Measurements from ENCODE around the gene FADS1. TPM values are rescaled to one million over a fixed set of nuclear protein-coding genes. Genes with fewer than 3 reads are reported as not detected.

Gene FADS1
- total and polyA plus RNA-seq, 2 of the 13 experiments (the other 11 are each of a cell fraction or from before 2014, with no cell fraction given), result 91.8 to 108 TPM

- TF ChIP-seq SOX6 (IDR thresholded peaks at IDR 0.05) (no peak), SOX6 (CRISPR knock-in tag; IDR thresholded peaks at IDR 0.05) (no peak; the same call in 1 of the 2 replicates), EHMT2 (IDR thresholded peaks at IDR 0.05; ENCODE audit: borderline replicate concordance, low read depth, low read length) (no peak), ZFP82 (CRISPR knock-in tag; IDR thresholded peaks at IDR 0.05; ENCODE audit: borderline replicate concordance) (no peak), ELF3 (CRISPR knock-in tag; IDR thresholded peaks at IDR 0.05) (no peak), SP2 (CRISPR knock-in tag; IDR thresholded peaks at IDR 0.05) (no peak), FOXM1 (CRISPR knock-in tag; IDR thresholded peaks at IDR 0.05) (no peak), FOXK1 (CRISPR knock-in tag; IDR thresholded peaks at IDR 0.05; ENCODE audit: borderline replicate concordance, low read depth) (no peak), ZNF644 (CRISPR knock-in tag; IDR thresholded peaks at IDR 0.05; ENCODE audit: low read depth) (no peak), SMC3 (IDR thresholded peaks at IDR 0.05; ENCODE audit: low read length) (no peak), ZNF280B (CRISPR knock-in tag; IDR thresholded peaks at IDR 0.05; ENCODE audit: borderline replicate concordance) (peak; percentile 84), ZNF362 (CRISPR knock-in tag; IDR thresholded peaks at IDR 0.05; ENCODE audit: borderline replicate concordance) (no peak), ZNF496 (CRISPR knock-in tag; IDR thresholded peaks at IDR 0.05; ENCODE audit: insufficient replicate concordance) (no peak), ZBTB43 (CRISPR knock-in tag; conservative IDR thresholded peaks at IDR 0.05) (no peak), ZNF678 (CRISPR knock-in tag; IDR thresholded peaks at IDR 0.05) (no peak), KLF11 (CRISPR knock-in tag; IDR thresholded peaks at IDR 0.05) (no peak), ZNF891 (CRISPR knock-in tag; IDR thresholded peaks at IDR 0.05) (0 out of 2 replicates have a peak, but pooled peaks have one; percentile 90), ZSCAN29 (CRISPR knock-in tag; conservative IDR thresholded peaks at IDR 0.05) (no peak), SKI (IDR thresholded peaks at IDR 0.05; ENCODE audit: partially characterized antibody) (no peak), EED (CRISPR knock-in tag; IDR thresholded peaks at IDR 0.05) (0 out of 2 replicates have a peak, but pooled peaks have one; percentile 73), ZNF441 (CRISPR knock-in tag; IDR thresholded peaks at IDR 0.05; ENCODE audit: borderline replicate concordance) (no peak), ZNF878 (CRISPR knock-in tag; IDR thresholded peaks at IDR 0.05) (no peak), AGO1 (IDR thresholded peaks at IDR 0.05; ENCODE audit: low read depth, low read length, poor library complexity, severe bottlenecking) (no peak)
- TF ChIP-seq, protein P1, sequence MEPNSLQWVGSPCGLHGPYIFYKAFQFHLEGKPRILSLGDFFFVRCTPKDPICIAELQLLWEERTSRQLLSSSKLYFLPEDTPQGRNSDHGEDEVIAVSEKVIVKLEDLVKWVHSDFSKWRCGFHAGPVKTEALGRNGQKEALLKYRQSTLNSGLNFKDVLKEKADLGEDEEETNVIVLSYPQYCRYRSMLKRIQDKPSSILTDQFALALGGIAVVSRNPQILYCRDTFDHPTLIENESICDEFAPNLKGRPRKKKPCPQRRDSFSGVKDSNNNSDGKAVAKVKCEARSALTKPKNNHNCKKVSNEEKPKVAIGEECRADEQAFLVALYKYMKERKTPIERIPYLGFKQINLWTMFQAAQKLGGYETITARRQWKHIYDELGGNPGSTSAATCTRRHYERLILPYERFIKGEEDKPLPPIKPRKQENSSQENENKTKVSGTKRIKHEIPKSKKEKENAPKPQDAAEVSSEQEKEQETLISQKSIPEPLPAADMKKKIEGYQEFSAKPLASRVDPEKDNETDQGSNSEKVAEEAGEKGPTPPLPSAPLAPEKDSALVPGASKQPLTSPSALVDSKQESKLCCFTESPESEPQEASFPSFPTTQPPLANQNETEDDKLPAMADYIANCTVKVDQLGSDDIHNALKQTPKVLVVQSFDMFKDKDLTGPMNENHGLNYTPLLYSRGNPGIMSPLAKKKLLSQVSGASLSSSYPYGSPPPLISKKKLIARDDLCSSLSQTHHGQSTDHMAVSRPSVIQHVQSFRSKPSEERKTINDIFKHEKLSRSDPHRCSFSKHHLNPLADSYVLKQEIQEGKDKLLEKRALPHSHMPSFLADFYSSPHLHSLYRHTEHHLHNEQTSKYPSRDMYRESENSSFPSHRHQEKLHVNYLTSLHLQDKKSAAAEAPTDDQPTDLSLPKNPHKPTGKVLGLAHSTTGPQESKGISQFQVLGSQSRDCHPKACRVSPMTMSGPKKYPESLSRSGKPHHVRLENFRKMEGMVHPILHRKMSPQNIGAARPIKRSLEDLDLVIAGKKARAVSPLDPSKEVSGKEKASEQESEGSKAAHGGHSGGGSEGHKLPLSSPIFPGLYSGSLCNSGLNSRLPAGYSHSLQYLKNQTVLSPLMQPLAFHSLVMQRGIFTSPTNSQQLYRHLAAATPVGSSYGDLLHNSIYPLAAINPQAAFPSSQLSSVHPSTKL (CRISPR knock-in tag; IDR thresholded peaks at IDR 0.05), result no peak
Measured at GRCh38 chr11:61828379-61828628, 11.5 kb upstream of the FADS1 start (continued).

Data from HepG2 (cell line).